NCI-H226 (cell line): Measurements from ENCODE around the gene FARP2.
"Not testable (repeated sequence)": the region's sequence is repeated elsewhere in the genome, so short reads cannot be mapped to it uniquely, and the experiment has no call there.

Source experiments
- DNase-seq: peaks from one replicate; pipeline ENCODE4 v3.0.0-alpha.2; 2015

The FARP2 gene

DNA sequence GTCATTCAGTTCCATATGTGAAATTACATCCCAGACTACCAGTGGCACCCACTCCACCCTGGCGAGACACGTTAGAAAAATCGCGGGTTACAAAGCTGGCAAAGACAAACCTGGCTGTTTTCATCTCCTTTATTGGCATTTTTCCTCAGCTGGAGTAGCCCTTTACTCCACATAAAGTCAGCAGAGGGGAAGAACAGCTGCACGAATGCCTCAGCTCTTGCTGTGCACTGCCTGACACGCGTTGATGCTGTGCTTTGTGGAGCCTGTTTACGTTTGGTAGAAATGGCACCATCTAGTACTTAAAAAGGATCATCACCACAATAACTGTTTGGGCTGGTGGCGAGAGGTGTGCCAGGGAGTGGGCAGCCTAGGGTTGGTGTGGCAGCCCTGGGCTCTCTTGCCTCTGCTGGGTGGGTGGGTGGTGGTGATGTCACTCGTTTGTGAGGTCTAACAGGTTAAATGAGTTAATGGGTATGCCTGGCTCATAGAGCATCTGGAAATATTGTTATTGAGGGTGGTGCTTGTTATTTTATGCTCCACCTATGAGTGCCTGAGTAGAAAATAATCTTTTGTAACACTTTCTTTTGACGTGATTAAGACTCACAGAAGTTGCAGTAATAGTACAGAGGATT, 16.4 kb downstream of the FARP2 start:
- DNase-seq, result no peak

GRCh38 chr2:241373446-241373845, 17.4 kb downstream of the FARP2 start:
- no peak for DNase-seq

GRCh38 chr2:241373906-241374305, 17.8 kb downstream of the FARP2 start:
- not testable (repeated sequence) for DNase-seq

DNA sequence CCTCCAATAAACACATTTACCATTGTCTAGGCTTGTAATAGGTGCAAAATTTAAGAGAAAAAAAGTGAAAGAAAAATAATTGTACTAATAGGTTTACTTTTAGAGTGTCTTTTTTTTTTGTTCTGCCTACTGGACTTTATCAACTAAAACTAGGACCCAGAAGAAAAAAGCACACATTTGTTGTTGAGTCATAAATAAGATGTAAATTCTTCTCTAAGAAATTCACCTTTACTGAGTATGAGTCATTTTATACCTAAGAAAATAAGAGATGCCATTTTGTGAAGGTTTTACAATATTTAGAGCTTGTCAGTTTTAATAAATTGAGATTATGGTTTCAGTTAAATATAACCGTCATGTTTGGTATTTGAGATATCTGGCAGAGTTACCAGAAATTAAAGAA, 19.2 kb downstream of the FARP2 start:
- no peak for DNase-seq

DNA sequence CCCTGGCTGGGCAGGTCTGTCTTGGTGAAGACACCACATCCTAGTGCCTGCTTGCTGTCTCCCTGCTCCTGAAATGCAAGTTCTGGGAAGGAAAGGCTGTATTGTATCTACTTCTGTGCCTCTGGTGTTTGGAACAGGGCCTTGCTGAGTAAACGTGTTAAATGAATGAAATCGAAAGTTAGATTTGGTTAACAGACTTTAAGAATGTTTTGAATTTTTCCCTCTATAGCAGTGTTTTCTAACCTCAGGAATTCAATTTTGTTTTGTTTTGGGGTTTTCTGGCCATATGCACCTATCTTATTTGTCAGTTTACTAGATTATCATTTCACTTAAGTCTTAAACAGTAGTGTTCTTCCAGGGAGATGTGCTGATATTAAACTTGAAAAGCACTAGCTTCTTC, 20.7 kb downstream of the FARP2 start:
- no peak for DNase-seq

DNA sequence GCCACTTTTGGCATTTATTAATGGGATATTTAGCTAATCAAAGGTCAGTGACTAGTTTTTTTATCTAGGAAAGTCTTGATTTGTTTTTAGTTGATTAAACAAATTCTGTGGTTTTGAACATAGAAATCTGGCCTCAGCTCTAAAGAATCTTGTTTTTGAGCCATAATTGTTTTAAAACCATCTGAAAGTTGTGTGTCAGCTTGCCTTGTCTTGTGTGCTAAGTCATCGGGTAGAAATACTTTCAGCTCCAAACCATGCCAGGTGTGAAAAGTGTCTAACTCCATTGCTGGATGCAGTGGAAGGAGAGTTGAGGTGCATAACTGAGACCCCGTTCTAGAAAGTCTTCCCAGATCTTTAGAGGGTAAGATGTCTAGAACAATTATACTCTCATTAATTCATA, 22.7 kb downstream of the FARP2 start:
- no peak for DNase-seq

DNA sequence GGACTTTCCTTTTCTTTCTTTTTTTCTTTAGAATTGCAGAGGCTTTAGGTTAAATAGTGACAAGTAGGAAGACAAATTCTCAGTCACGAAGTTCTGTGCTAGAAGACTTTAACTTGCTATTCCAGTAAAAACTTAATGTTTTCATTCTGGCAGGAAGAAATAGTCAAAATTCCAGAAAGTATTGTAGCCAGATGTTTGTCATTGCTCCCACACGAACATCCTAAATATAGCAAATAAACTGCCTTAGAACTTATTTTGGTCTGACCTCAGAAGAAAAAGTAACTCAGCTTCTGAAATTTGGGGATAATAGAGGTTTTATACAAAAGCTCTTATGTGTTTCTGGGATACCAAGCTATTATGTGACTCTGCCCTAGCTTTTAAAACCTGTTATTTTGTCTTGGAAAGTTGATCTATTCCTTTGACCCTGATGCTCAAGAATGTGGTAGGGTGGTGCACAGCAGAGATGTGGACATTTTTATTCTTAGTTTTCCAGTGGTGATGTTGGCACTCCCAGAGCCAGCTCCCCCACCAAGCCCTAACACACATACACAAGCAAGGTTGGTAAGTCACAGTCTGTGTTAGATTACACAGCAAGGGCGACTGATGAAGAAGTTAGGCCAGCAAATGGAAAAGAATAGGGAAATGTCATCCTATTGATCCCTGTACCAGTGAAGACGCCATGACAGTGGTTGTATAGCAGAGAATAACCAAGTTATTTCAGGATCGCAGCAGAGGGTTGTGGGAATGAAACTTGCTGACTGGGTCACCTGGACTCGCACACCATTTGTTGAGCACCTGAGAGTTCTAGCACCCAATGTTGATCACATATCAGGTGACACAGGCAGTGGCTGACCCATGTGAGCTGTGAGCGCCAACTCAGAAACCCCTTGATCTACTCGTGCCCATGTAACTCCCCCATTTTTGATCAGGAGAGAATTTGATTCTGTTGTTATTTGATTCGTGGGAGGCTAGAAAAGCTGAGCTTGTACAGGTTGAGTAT, 23.7 kb downstream of the FARP2 start:
- DNase-seq, result no peak

GRCh38 chr2:241381872-241382271, 25.8 kb downstream of the FARP2 start:
- DNase-seq, result no peak

DNA sequence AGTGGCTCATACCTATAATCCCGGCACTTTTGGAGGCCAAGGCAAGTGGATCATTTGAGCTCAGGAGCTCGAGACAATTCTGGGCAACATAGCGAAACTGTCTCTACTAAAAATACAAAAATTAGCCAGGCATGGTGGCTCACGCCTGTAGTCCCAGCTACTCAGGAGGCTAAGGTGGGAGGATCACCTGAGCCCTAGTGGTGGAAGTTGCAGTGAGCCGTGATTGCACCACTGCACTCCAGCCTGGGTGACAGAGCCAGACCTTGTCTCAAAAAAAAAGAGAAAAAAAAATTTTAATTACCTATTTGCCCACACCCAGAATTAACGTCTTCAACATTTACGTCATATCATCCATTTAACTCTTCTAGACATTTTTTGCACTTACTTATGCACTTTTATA, 29.4 kb downstream of the FARP2 start:
- DNase-seq, result not testable (repeated sequence)

DNA sequence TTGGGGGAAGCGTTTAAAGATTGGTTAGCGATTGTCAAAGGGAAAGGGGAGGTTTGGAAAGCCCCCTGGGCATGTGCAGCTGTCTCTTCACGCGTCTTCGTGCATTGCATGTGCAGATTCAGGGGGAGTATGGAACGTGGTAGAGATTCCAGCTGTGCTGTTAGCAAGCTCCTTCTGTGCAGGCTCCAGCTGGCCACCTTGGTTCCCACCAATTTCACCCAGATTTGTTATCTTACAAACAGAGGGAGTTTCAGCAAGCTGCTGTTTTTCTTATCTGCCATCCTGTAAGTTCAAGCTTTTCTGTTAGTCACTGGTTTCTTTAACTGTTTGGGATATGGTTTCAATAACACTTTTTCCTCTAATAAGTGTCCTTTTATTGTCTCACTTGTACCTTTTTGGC, 30.4 kb downstream of the FARP2 start:
- DNase-seq, result no peak

GRCh38 chr2:241389697-241390096, 33.6 kb downstream of the FARP2 start:
- DNase-seq, result no peak

GRCh38 chr2:241390301-241391206, 34.5 kb downstream of the FARP2 start:
- DNase-seq, result no peak

DNA sequence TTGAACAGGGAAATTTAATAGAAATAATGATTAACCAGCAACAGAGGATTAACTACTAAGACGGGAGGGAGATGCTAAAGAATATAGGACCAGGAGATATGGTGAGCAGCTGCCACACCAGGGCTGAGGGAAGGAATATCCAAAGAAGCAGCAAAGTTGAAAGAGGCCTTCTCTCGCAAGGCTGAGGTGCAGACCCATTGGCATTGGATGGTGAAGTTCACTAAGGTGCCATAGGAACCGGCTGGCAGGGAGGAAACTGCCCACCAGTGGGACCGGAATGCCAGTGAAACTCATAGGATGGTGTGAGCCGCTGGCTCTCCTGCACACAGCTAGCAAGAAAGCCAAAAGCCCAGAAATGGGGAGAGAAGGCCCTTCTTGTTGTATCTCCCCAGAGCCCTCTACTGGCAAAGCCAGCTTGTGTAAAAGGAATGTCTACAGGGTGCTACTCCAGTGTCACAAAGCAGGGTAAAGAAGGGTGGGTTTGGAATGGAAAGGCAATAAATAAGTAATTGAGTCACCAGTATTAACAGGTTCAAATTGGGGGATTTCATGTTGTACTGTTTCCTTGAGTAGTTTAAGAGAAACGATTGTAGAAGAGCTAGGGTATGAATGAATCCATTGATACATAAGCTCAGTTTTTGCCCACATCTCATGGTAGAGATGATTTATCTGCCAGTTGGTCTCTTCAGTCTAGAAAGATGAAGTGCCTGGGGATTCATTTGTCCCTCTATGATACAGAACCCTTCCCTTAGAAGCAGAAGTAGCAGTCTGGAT, 36.0 kb downstream of the FARP2 start:
- no peak for DNase-seq

- not testable (repeated sequence) for DNase-seq
Observed at GRCh38 chr2:241392753-241393152, 36.7 kb downstream of the FARP2 start.

DNA sequence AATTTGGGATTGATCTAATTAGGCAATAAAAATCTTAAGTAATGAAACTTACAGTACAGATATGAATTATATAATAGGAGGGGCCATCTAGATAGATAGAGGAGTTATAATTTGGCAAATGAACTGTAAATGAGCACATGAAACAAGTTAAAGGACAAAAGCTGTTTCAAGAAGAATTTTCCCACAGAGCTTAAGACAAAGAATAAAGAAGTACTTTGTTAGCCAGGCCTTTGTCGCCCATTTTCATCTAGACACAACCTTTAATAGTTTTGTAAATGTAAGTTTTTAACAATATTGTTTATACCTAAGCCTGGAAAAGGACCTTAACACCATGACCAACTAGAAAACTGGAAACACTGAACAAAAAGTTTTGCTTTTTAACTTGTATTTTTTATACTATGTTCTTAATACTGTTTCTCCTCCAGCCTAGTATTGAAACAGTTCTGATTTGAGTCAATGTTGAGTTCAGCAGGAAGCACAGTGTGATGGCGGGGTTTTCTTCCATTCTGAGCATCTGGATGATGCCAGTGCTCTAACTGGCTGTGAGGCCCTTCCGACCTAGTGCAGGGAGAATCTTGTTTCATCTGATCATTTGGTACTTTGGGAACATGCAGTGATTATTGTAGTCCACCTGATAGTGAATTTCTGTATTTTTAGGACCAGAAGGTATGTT, 37.6 kb downstream of the FARP2 start:
- DNase-seq, result no peak

DNA sequence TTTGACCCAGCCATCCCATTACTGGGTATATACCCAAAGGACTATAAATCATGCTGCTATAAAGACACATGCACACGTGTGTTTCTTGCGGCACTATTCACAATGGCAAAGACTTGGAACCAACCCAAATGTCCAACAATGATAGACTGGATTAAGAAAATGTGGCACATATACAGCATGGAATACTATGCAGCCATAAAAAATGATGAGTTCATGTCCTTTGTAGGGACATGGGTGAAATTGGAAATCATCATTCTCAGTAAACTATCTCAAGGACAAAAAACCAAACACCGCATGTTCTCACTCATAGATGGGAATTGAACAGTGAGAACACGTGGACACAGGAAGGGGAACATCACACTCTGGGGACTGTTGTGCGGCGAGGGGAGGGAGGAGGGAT, 40.7 kb downstream of the FARP2 start:
- DNase-seq, result not testable (repeated sequence)

GRCh38 chr2:241399941-241400922, 44.1 kb downstream of the FARP2 start:
- DNase-seq, result no peak

GRCh38 chr2:241408849-241409248, 52.8 kb downstream of the FARP2 start:
- DNase-seq, result no peak

- DNase-seq, result no peak
Observed at GRCh38 chr2:241410739-241411176, 54.7 kb downstream of the FARP2 start.

DNA sequence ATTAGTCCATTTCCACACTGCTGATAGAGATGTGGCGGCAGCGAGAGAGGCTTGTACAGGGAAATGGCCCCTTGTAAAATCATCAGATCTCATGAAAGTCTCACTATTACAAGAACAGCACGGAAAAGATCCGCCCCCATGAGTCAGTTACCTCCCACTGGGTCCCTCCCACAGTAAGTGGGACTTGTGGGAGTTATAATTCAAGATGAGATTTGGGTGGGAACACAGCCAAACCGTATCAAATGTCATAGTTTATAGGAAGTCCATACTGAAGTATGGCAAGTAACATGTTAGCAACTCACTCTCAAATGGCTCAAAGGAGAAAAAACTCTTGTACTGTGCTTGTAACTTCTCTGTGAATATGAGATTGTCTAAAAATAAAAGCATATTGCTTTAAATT, 56.1 kb downstream of the FARP2 start:
- DNase-seq, result peak; percentile 80
